ENCODE measurements around the gene ASF1A. TPM values are rescaled to one million over a fixed set of nuclear protein-coding genes. Genes with fewer than 3 reads are reported as not detected.
A peak's percentile ranks its signal among the peaks of the same experiment; 100 is the strongest.

The ASF1A gene
- total and polyA plus RNA-seq, 2 experiments from 2014 or later = 25.4 to 72.2 TPM

DNA sequence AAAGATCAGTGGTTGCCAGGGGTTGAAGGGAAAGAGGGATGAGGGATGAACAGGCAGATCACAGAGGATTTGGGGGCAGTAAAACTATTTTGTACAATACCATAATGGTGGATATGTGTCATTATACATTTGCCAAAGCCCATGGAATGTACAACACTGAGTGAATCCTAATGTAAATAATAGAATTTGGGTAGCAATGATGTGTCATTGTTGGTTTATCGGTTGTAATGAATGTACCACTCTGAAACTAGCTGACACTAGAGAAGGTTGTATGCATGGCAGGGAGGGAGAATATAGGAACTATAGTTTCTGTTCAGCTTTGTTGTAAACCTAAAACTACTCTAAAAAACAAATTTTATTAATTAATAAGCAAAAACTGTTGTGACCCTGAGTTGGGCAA is 17.8 kb upstream of the ASF1A start (continued):
- TF ChIP-seq REST (IDR thresholded peaks at IDR 0.05; ENCODE audit: unreplicated experiment) = no peak

GRCh38 chr6:118876814-118877213 is 17.1 kb upstream of the ASF1A start:
- ATAC-seq (no peak), DNase-seq (ENCODE audit: low spot score) (no peak)
- Histone ChIP-seq H3K27me3 (ENCODE audit: insufficient read depth) (no peaks in the 10 kb centered on the region), H3K79me2 (replicated peaks; ENCODE audit: insufficient read depth) (peaks cover 21% of the 10 kb centered on the region), H3K4me1 (ENCODE audit: insufficient read depth) (no peaks in the 10 kb centered on the region; the same call in 1 of the 2 replicates), H3F3A (replicated peaks; ENCODE audit: low read depth) (no peaks in the 10 kb centered on the region), H3K36me3 (ENCODE audit: insufficient read depth) (no peaks in the 10 kb centered on the region), H2AFZ (no peak overlapping the region), H4K20me1 (replicated peaks; ENCODE audit: insufficient read depth) (no peaks in the 10 kb centered on the region), H3K27ac (ENCODE audit: low read depth) (no peak overlapping the region), H3K9me2 (ENCODE audit: insufficient read depth) (no peaks in the 10 kb centered on the region; the same call in 1 of the 2 replicates), H3K4me3 (no peak overlapping the region), H3K4me2 (no peak overlapping the region)
- H3K27me3 Mint-ChIP-seq (ENCODE audit: insufficient read depth, low read depth, poor library complexity) = peaks cover 6% of the 10 kb centered on the region
- 0 out of 2 replicates have a peak overlapping the region, but pooled peaks have one; percentile 46 for H3K27ac Mint-ChIP-seq
- H3K4me3 Mint-ChIP-seq = no peak overlapping the region
- H3K9me3 Mint-ChIP-seq = no peaks in the 10 kb centered on the region
- no peaks in the 10 kb centered on the region for H3K36me3 Mint-ChIP-seq (ENCODE audit: low read depth)
- H3K4me1 Mint-ChIP-seq = peaks cover 17% of the 10 kb centered on the region
- TF ChIP-seq ZNF114 (CRISPR knock-in tag; IDR thresholded peaks at IDR 0.05) = no peak
- TF ChIP-seq, protein P1, sequence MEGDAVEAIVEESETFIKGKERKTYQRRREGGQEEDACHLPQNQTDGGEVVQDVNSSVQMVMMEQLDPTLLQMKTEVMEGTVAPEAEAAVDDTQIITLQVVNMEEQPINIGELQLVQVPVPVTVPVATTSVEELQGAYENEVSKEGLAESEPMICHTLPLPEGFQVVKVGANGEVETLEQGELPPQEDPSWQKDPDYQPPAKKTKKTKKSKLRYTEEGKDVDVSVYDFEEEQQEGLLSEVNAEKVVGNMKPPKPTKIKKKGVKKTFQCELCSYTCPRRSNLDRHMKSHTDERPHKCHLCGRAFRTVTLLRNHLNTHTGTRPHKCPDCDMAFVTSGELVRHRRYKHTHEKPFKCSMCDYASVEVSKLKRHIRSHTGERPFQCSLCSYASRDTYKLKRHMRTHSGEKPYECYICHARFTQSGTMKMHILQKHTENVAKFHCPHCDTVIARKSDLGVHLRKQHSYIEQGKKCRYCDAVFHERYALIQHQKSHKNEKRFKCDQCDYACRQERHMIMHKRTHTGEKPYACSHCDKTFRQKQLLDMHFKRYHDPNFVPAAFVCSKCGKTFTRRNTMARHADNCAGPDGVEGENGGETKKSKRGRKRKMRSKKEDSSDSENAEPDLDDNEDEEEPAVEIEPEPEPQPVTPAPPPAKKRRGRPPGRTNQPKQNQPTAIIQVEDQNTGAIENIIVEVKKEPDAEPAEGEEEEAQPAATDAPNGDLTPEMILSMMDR (conservative IDR thresholded peaks at IDR 0.05; ENCODE audit: low read depth in 2 of 2) = no peak
- no peak for TF ChIP-seq CREB1 (CRISPR knock-in tag; IDR thresholded peaks at IDR 0.05; ENCODE audit: low read depth)
- no peak for TF ChIP-seq EZH2 (IDR thresholded peaks at IDR 0.05; ENCODE audit: low read depth, unreplicated experiment)
- no peak for TF ChIP-seq ZNF462 (CRISPR knock-in tag; IDR thresholded peaks at IDR 0.05)
- TF ChIP-seq ZNF331 (CRISPR knock-in tag; IDR thresholded peaks at IDR 0.05; ENCODE audit: low read depth) = no peak
- no peak for TF ChIP-seq EZH2phosphoT487 (IDR thresholded peaks at IDR 0.05; ENCODE audit: unreplicated experiment)
- TF ChIP-seq, protein P2, sequence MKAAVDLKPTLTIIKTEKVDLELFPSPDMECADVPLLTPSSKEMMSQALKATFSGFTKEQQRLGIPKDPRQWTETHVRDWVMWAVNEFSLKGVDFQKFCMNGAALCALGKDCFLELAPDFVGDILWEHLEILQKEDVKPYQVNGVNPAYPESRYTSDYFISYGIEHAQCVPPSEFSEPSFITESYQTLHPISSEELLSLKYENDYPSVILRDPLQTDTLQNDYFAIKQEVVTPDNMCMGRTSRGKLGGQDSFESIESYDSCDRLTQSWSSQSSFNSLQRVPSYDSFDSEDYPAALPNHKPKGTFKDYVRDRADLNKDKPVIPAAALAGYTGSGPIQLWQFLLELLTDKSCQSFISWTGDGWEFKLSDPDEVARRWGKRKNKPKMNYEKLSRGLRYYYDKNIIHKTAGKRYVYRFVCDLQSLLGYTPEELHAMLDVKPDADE (IDR thresholded peaks at IDR 0.05) = no peak
